Measurements from ENCODE around the gene RAP1A.
"Not testable (repeated sequence)": the region's sequence is repeated elsewhere in the genome, so short reads cannot be mapped to it uniquely, and the experiment has no call there.

The RAP1A gene

GRCh38 chr1:111735858-111736544 is 116.4 kb downstream of the RAP1A start:
- Histone ChIP-seq H3K9me3 (ENCODE audit: control insufficient read depth in 2 of 2, low read length in 2 of 2) (no peaks in the 10 kb centered on the region), H3K4me1 (ENCODE audit: control insufficient read depth, insufficient read depth, low read length) (peaks cover 83% of the 10 kb centered on the region), H3K36me3 (ENCODE audit: control insufficient read depth in 2 of 2, insufficient read depth in 2 of 2, low read length in 2 of 2) (no peaks in the 10 kb centered on the region), H3K27ac (ENCODE audit: low read length) (peak overlapping the region; percentile 41), H3K27me3 (ENCODE audit: control insufficient read depth in 1 of 2, insufficient read depth in 2 of 2, low read length in 2 of 2) (no peaks in the 10 kb centered on the region), H3K4me3 (ENCODE audit: low read length in 2 of 2) (peak overlapping the region in 1 of 2 donors; percentile 15), H3K9ac (ENCODE audit: low read length in 2 of 2) (no peak overlapping the region)

- Histone ChIP-seq H3K9ac (ENCODE audit: low read length in 2 of 2) (peak overlapping the region in 1 of 2 donors; percentile 29), H3K36me3 (ENCODE audit: control insufficient read depth in 2 of 2, insufficient read depth in 2 of 2, low read length in 2 of 2) (no peaks in the 10 kb centered on the region), H3K4me3 (ENCODE audit: low read length in 2 of 2) (peak overlapping the region; percentile 86 to 89), H3K27me3 (ENCODE audit: control insufficient read depth in 1 of 2, insufficient read depth in 2 of 2, low read length in 2 of 2) (no peaks in the 10 kb centered on the region), H3K9me3 (ENCODE audit: control insufficient read depth in 2 of 2, low read length in 2 of 2) (no peaks in the 10 kb centered on the region), H3K27ac (ENCODE audit: low read length) (peak overlapping the region; percentile 96), H3K4me1 (ENCODE audit: control insufficient read depth, insufficient read depth, low read length) (peaks cover 86% of the 10 kb centered on the region)
Observed at GRCh38 chr1:111736548-111737215, 117.1 kb downstream of the RAP1A start.

GRCh38 chr1:111737216-111738132 is 117.9 kb downstream of the RAP1A start:
- Histone ChIP-seq H3K27me3 (ENCODE audit: control insufficient read depth in 1 of 2, insufficient read depth in 2 of 2, low read length in 2 of 2) (no peaks in the 10 kb centered on the region), H3K27ac (ENCODE audit: low read length) (peak overlapping the region; percentile 96), H3K9me3 (ENCODE audit: control insufficient read depth in 2 of 2, low read length in 2 of 2) (no peaks in the 10 kb centered on the region), H3K36me3 (ENCODE audit: control insufficient read depth in 2 of 2, insufficient read depth in 2 of 2, low read length in 2 of 2) (no peaks in the 10 kb centered on the region), H3K9ac (ENCODE audit: low read length in 2 of 2) (peak overlapping the region; percentile 69 to 81), H3K4me3 (ENCODE audit: low read length in 2 of 2) (peak overlapping the region; percentile 86 to 89), H3K4me1 (ENCODE audit: control insufficient read depth, insufficient read depth, low read length) (peaks cover 79% of the 10 kb centered on the region)

GRCh38 chr1:111738133-111738435 is 118.5 kb downstream of the RAP1A start:
- Histone ChIP-seq H3K4me1 (ENCODE audit: control insufficient read depth, insufficient read depth, low read length) (peaks cover 76% of the 10 kb centered on the region), H3K27ac (ENCODE audit: low read length) (peak overlapping the region; percentile 96), H3K36me3 (ENCODE audit: control insufficient read depth in 2 of 2, insufficient read depth in 2 of 2, low read length in 2 of 2) (no peaks in the 10 kb centered on the region), H3K27me3 (ENCODE audit: control insufficient read depth in 1 of 2, insufficient read depth in 2 of 2, low read length in 2 of 2) (no peaks in the 10 kb centered on the region), H3K9ac (ENCODE audit: low read length in 2 of 2) (peak overlapping the region; percentile 69 to 81), H3K4me3 (ENCODE audit: low read length in 2 of 2) (peak overlapping the region; percentile 86 to 89), H3K9me3 (ENCODE audit: control insufficient read depth in 2 of 2, low read length in 2 of 2) (no peaks in the 10 kb centered on the region)

- peak overlapping the region; percentile 86 to 89 for H3K4me3 ChIP-seq (ENCODE audit: low read length in 2 of 2)
- H3K4me1 ChIP-seq (ENCODE audit: control insufficient read depth, insufficient read depth, low read length) = peaks cover 76% of the 10 kb centered on the region
- H3K9me3 ChIP-seq (ENCODE audit: control insufficient read depth in 2 of 2, low read length in 2 of 2) = no peaks in the 10 kb centered on the region
- H3K9ac ChIP-seq (ENCODE audit: low read length in 2 of 2) = peak overlapping the region; percentile 69 to 90
- peak overlapping the region; percentile 96 for H3K27ac ChIP-seq (ENCODE audit: low read length)
- no peaks in the 10 kb centered on the region for H3K27me3 ChIP-seq (ENCODE audit: control insufficient read depth in 1 of 2, insufficient read depth in 2 of 2, low read length in 2 of 2)
- H3K36me3 ChIP-seq (ENCODE audit: control insufficient read depth in 2 of 2, insufficient read depth in 2 of 2, low read length in 2 of 2) = no peaks in the 10 kb centered on the region
Observed at GRCh38 chr1:111738436-111739193, 119.0 kb downstream of the RAP1A start.

- Histone ChIP-seq H3K9me3 (ENCODE audit: control insufficient read depth in 2 of 2, low read length in 2 of 2) (no peaks in the 10 kb centered on the region), H3K36me3 (ENCODE audit: control insufficient read depth in 2 of 2, insufficient read depth in 2 of 2, low read length in 2 of 2) (no peaks in the 10 kb centered on the region), H3K4me1 (ENCODE audit: control insufficient read depth, insufficient read depth, low read length) (peaks cover 73% of the 10 kb centered on the region), H3K9ac (ENCODE audit: low read length in 2 of 2) (peak within 1 kb of the TSS; percentile 69 to 90), H3K4me3 (ENCODE audit: low read length in 2 of 2) (peak within 1 kb of the TSS; percentile 86 to 89), H3K27ac (ENCODE audit: low read length) (peak within 1 kb of the TSS; percentile 96), H3K27me3 (ENCODE audit: control insufficient read depth in 1 of 2, insufficient read depth in 2 of 2, low read length in 2 of 2) (no peaks in the 10 kb centered on the region)
Observed at GRCh38 chr1:111739194-111739924, 119.8 kb downstream of the RAP1A start, which contains the start of gene INKA2. Gene INKA2 (minus strand): TSS chr1:111739395. CDS start chr1:111739242, 153 bp downstream.

- Histone ChIP-seq H3K27me3 (ENCODE audit: control insufficient read depth in 1 of 2, insufficient read depth in 2 of 2, low read length in 2 of 2) (no peaks in the 10 kb centered on the region), H3K4me3 (ENCODE audit: low read length in 2 of 2) (peak overlapping the region; percentile 86 to 89), H3K36me3 (ENCODE audit: control insufficient read depth in 2 of 2, insufficient read depth in 2 of 2, low read length in 2 of 2) (no peaks in the 10 kb centered on the region), H3K4me1 (ENCODE audit: control insufficient read depth, insufficient read depth, low read length) (peaks cover 69% of the 10 kb centered on the region), H3K27ac (ENCODE audit: low read length) (peak overlapping the region; percentile 96), H3K9ac (ENCODE audit: low read length in 2 of 2) (peak overlapping the region; percentile 68 to 90), H3K9me3 (ENCODE audit: control insufficient read depth in 2 of 2, low read length in 2 of 2) (no peaks in the 10 kb centered on the region)
Observed at GRCh38 chr1:111739925-111740765, 120.6 kb downstream of the RAP1A start.

GRCh38 chr1:111742292-111742691 is 122.7 kb downstream of the RAP1A start:
- H3K9ac ChIP-seq (ENCODE audit: low read length in 2 of 2) = not testable (repeated sequence)
- H3K4me1 ChIP-seq (ENCODE audit: control insufficient read depth, insufficient read depth, low read length) = peaks cover 62% of the 10 kb centered on the region

GRCh38 chr1:111742938-111743549 is 123.5 kb downstream of the RAP1A start:
- no peak overlapping the region for H3K27ac ChIP-seq (ENCODE audit: low read length)
- no peaks in the 10 kb centered on the region for H3K9me3 ChIP-seq (ENCODE audit: control insufficient read depth in 2 of 2, low read length in 2 of 2)
- no peaks in the 10 kb centered on the region for H3K27me3 ChIP-seq (ENCODE audit: control insufficient read depth in 1 of 2, insufficient read depth in 2 of 2, low read length in 2 of 2)
- H3K9ac ChIP-seq (ENCODE audit: low read length in 2 of 2) = no peak overlapping the region
- H3K4me1 ChIP-seq (ENCODE audit: control insufficient read depth, insufficient read depth, low read length) = peaks cover 57% of the 10 kb centered on the region
- H3K4me3 ChIP-seq (ENCODE audit: low read length in 2 of 2) = no peak overlapping the region
- H3K36me3 ChIP-seq (ENCODE audit: control insufficient read depth in 2 of 2, insufficient read depth in 2 of 2, low read length in 2 of 2) = no peaks in the 10 kb centered on the region

More at GRCh38 chr1:111742292-111742691, 122.7 kb downstream of the RAP1A start:
- H3K27ac ChIP-seq (ENCODE audit: low read length); H3K27me3 ChIP-seq (ENCODE audit: control insufficient read depth in 1 of 2, insufficient read depth in 2 of 2, low read length in 2 of 2); H3K36me3 ChIP-seq (ENCODE audit: control insufficient read depth in 2 of 2, insufficient read depth in 2 of 2, low read length in 2 of 2); H3K9me3 ChIP-seq (ENCODE audit: control insufficient read depth in 2 of 2, low read length in 2 of 2); H3K4me3 ChIP-seq (ENCODE audit: low read length in 2 of 2): not testable (repeated sequence)

All from stomach smooth muscle (tissue), 2 donors.